ENCODE data around the gene FBXL13. TPM values are rescaled to one million over a fixed set of nuclear protein-coding genes. Genes with fewer than 3 reads are reported as not detected.
A peak's percentile ranks its signal among the peaks of the same experiment; 100 is the strongest.

Gene FBXL13
- total and polyA plus RNA-seq, 2 donors from 2014 or later, result 1.5 to 4.8 TPM

- DNase-seq, result no peak
- no peaks in the 10 kb centered on the region for H3K27me3 ChIP-seq (ENCODE audit: control insufficient read depth, insufficient read depth, low read length)
- no peak for FAIRE-seq
- H3K27ac ChIP-seq (ENCODE audit: low read depth in 2 of 2, low read length in 2 of 2), result no peak overlapping the region
- H3K4me3 ChIP-seq (ENCODE audit: low read length in 3 of 3), result no peak overlapping the region
- peaks cover 0 to 2% (median 0%) of the 10 kb centered on the region in 3 donors for H3K4me1 ChIP-seq (ENCODE audit: control insufficient read depth in 2 of 3, insufficient read depth in 2 of 3, low read depth in 1 of 3, low read length in 3 of 3)
- no peak overlapping the region for H3K9ac ChIP-seq (ENCODE audit: low read length in 3 of 3)
- no peaks in the 10 kb centered on the region for H3K9me3 ChIP-seq (ENCODE audit: control insufficient read depth in 2 of 3, insufficient read depth in 1 of 3, low read length in 3 of 3)
- H3K36me3 ChIP-seq (ENCODE audit: control insufficient read depth in 2 of 3, insufficient read depth in 3 of 3, low read length in 3 of 3), result peaks cover 0 to 3% (median 0%) of the 10 kb centered on the region in 3 donors
- intact Hi-C loops (cut with DNase I), result no loop called here
- TF ChIP-seq CTCF (IDR thresholded peaks at IDR 0.05; ENCODE audit: borderline replicate concordance, extremely low read depth, insufficient read depth), result no peak
These were observed 131.7 kb downstream of the FBXL13 start for GRCh38 chr7:102942868-102943267.

- Histone ChIP-seq H3K27me3 (ENCODE audit: control insufficient read depth, insufficient read depth, low read length) (no peaks in the 10 kb centered on the region), H3K36me3 (ENCODE audit: control insufficient read depth in 2 of 3, insufficient read depth in 3 of 3, low read length in 3 of 3) (peaks cover 0 to 3% (median 0%) of the 10 kb centered on the region in 3 donors), H3K27ac (ENCODE audit: low read depth in 2 of 2, low read length in 2 of 2) (no peak overlapping the region), H3K9ac (ENCODE audit: low read length in 3 of 3) (no peak overlapping the region), H3K9me3 (ENCODE audit: control insufficient read depth in 2 of 3, insufficient read depth in 1 of 3, low read length in 3 of 3) (no peaks in the 10 kb centered on the region), H3K4me1 (ENCODE audit: control insufficient read depth in 2 of 3, insufficient read depth in 2 of 3, low read depth in 1 of 3, low read length in 3 of 3) (peaks cover 0 to 2% (median 0%) of the 10 kb centered on the region in 3 donors), H3K4me3 (ENCODE audit: low read length in 3 of 3) (no peak overlapping the region)
- intact Hi-C loops (cut with DNase I), result no loop called here
- TF ChIP-seq CTCF (IDR thresholded peaks at IDR 0.05; ENCODE audit: borderline replicate concordance, extremely low read depth, insufficient read depth), result no peak
- FAIRE-seq (no peak), DNase-seq (no peak)
These were observed 132.3 kb downstream of the FBXL13 start for GRCh38 chr7:102942181-102942866.

- Histone ChIP-seq H3K36me3 (ENCODE audit: control insufficient read depth in 2 of 3, insufficient read depth in 3 of 3, low read length in 3 of 3) (peaks cover 0 to 3% (median 0%) of the 10 kb centered on the region in 3 donors), H3K4me3 (ENCODE audit: low read length in 3 of 3) (no peak overlapping the region), H3K9me3 (ENCODE audit: control insufficient read depth in 2 of 3, insufficient read depth in 1 of 3, low read length in 3 of 3) (no peaks in the 10 kb centered on the region), H3K9ac (ENCODE audit: low read length in 3 of 3) (no peak overlapping the region), H3K27ac (ENCODE audit: low read depth in 2 of 2, low read length in 2 of 2) (peak overlapping the region in 1 of 2 donors; percentile 18), H3K4me1 (ENCODE audit: control insufficient read depth in 2 of 3, insufficient read depth in 2 of 3, low read depth in 1 of 3, low read length in 3 of 3) (peaks cover 0 to 3% (median 2%) of the 10 kb centered on the region in 3 donors), H3K27me3 (ENCODE audit: control insufficient read depth, insufficient read depth, low read length) (no peaks in the 10 kb centered on the region)
- DNase-seq, result no peak
- intact Hi-C loops (cut with DNase I), result no loop called here
- FAIRE-seq, result no peak
- no peak for TF ChIP-seq CTCF (IDR thresholded peaks at IDR 0.05; ENCODE audit: borderline replicate concordance, extremely low read depth, insufficient read depth)
These were observed 135.9 kb downstream of the FBXL13 start for GRCh38 chr7:102938679-102939078.

All from kidney (tissue), 14 donors.